ENCODE measurements around the gene SLC5A11. TPM values are rescaled to one million over a fixed set of nuclear protein-coding genes. Genes with fewer than 3 reads are reported as not detected.
"Not testable (repeated sequence)": the region's sequence is repeated elsewhere in the genome, so short reads cannot be mapped to it uniquely, and the experiment has no call there.

The SLC5A11 gene
- total RNA-seq, 1 donor from 2014 or later: 0.27 TPM

DNA sequence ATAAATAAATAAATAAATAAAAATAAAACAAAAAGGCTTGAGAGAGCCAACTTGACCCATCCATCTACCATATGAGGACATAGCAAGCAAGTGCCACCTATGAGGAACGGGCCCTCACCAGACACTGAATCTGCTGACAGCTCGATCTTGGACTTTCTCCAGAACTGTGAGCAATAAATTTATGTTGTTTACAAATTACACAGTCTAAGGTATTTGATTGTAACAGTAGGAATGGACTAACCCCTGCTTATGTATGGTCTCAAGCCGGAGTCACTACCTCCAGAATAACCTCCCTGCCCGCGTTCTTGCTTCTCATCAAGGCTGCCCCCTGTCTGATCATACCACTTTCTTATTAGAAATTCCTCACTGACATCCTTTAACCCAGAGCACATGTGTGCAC is 9.9 kb downstream of the SLC5A11 start:
- Histone ChIP-seq H3K36me3 (no peaks in the 10 kb centered on the region), H3K4me1 (peaks cover 6% of the 10 kb centered on the region), H3K27ac (no peak overlapping the region), H3K9me3 (no peaks in the 10 kb centered on the region), H3K27me3 (ENCODE audit: low read depth) (no peaks in the 10 kb centered on the region), H3K4me3 (no peak overlapping the region)
- intact Hi-C loops (cut with DNase I): no loop called here
- DNase-seq (no peak), ATAC-seq (no peak)
- TF ChIP-seq, protein P1, sequence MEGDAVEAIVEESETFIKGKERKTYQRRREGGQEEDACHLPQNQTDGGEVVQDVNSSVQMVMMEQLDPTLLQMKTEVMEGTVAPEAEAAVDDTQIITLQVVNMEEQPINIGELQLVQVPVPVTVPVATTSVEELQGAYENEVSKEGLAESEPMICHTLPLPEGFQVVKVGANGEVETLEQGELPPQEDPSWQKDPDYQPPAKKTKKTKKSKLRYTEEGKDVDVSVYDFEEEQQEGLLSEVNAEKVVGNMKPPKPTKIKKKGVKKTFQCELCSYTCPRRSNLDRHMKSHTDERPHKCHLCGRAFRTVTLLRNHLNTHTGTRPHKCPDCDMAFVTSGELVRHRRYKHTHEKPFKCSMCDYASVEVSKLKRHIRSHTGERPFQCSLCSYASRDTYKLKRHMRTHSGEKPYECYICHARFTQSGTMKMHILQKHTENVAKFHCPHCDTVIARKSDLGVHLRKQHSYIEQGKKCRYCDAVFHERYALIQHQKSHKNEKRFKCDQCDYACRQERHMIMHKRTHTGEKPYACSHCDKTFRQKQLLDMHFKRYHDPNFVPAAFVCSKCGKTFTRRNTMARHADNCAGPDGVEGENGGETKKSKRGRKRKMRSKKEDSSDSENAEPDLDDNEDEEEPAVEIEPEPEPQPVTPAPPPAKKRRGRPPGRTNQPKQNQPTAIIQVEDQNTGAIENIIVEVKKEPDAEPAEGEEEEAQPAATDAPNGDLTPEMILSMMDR (IDR thresholded peaks at IDR 0.05): no peak

DNA sequence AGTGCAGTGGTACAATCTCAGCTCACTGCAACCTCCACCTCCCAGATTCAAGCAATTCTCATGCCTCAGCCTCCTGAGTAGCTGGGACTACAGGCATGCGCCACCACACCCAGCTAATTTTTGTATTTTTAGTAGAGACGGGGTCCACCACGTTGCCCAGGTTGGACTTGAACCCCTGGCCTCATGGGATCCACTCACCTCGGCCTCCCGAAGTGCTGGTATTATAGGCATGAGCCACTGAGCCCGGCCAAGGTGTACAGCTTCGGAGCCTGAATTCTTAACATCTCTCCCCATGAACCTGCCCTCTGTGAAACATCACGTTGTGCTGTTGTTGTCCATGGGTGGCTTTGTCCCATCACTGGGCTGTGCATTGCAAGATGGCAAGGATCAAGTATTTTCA is 11.1 kb downstream of the SLC5A11 start:
- H3K4me1 ChIP-seq; DNase-seq; H3K4me3 ChIP-seq; ATAC-seq; H3K27ac ChIP-seq; intact Hi-C loops (cut with DNase I); H3K27me3 ChIP-seq (ENCODE audit: low read depth); H3K36me3 ChIP-seq; H3K9me3 ChIP-seq: not testable (repeated sequence)

DNA sequence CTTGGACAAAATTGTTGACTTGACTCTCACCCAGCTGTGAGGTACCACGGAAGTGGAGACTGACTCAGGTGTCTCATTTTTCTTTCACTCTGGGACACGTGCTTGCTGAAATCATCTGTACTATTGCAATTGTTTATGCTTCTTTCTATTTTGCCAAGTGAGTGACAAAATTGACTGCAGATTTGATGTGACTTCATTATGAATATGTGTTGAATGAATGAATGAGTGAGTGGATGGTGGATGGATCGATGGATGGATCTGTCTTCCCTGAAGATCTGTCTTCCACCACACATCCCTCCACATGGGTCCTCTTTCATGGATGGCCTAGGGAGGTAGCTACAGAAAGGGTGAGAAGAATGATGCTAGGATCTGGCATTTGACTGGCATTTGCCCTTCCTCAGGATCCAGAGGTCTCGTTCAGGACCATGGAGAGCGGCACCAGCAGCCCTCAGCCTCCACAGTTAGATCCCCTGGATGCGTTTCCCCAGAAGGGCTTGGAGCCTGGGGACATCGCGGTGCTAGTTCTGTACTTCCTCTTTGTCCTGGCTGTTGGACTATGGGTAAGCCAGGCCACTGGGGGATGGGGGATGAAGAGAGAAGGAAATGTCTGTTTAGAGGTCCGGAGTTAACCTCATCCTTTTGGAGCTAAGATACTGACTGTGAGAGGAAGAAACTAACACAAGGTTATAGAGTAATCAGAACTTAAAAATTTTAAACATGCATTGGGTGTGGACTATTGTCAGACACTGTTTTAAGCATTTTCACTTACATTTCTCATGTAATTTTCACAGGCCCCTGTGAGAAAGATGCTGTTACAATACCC is 12.7 kb downstream of the SLC5A11 start:
- Histone ChIP-seq H3K4me1 (peaks cover 6% of the 10 kb centered on the region), H3K27me3 (ENCODE audit: low read depth) (no peaks in the 10 kb centered on the region), H3K27ac (no peak overlapping the region), H3K36me3 (no peaks in the 10 kb centered on the region), H3K4me3 (no peak overlapping the region), H3K9me3 (no peaks in the 10 kb centered on the region)
- ATAC-seq: peak in 1 of 2 donors; percentile 58
- intact Hi-C loops (cut with DNase I): no loop called here
- peak; percentile 52 for DNase-seq
- TF ChIP-seq, protein P1 (IDR thresholded peaks at IDR 0.05): no peak

DNA sequence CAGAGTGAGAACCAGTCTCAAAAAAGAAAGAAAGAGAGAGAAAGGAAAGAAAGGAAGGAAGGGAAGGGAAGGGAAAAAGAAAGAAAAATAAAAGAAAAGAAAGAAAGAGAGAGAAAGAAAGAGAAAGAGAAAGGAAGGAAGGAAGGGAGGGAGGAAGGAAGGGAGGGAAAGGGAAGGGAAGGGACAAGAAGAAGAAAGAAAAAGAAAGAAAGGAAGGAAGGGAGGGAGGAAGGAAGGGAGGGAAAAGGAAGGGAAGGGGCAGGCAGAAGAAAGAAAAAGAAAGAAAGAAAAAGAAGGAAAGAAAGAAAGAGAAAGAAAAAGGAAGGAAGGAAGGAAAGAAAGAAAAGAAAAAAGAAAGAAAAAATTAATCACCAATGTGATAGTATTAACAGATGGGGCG is 15.7 kb downstream of the SLC5A11 start:
- ATAC-seq: no peak
- H3K27me3 ChIP-seq (ENCODE audit: low read depth): no peaks in the 10 kb centered on the region
- peaks cover 5% of the 10 kb centered on the region for H3K9me3 ChIP-seq
- no peaks in the 10 kb centered on the region for H3K36me3 ChIP-seq
- H3K4me3 ChIP-seq: no peak overlapping the region
- no peak for DNase-seq
- no peaks in the 10 kb centered on the region for H3K4me1 ChIP-seq
- no peak overlapping the region for H3K27ac ChIP-seq
- TF ChIP-seq, protein P1 (IDR thresholded peaks at IDR 0.05): no peak
- intact Hi-C loops (cut with DNase I): no loop called here

DNA sequence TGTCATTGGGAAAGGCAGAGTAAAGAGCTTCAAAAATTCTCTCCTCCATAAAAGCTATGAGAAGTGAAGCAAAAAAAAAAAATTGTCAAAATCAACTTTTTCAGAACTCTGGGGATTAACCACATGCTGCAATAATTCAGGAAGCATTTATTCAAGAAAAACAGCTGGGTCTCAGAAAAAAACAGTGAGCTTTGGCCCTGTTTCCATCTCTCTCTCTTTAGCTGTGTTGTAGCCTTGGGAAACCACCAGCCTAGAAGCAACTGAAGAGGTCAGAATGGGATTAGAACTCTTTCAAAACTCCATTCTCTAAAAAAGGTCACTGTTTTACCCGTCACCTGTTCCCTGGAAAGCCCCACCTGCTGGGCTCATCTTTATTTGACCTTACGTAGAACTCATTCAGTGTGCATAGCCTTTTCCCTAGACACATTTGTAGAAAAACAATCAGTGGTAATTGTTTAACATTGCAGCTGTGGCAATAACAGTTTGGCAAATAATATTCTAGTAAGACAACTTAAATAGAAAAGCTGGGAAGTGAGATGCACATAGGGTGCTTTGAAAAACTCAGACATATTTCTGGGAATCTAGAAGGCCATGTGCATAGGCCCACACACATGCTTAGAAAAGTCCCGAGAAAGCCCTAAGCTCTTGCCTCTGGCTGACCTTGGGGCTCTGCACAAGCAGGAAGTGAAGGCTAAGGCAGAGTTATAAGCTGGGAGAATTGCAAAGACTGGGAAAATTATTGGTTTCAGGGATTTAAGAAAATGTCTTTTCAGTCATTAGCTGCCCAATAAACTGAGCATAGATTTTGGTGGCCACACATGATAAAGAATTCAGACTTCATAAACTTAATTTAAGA is 18.0 kb downstream of the SLC5A11 start:
- ATAC-seq (no peak), DNase-seq (no peak)
- TF ChIP-seq, protein P1 (IDR thresholded peaks at IDR 0.05): no peak
- no peaks in the 10 kb centered on the region for H3K27me3 ChIP-seq (ENCODE audit: low read depth)
- no peaks in the 10 kb centered on the region for H3K36me3 ChIP-seq
- intact Hi-C loops (cut with DNase I): no loop called here
- no peak overlapping the region for H3K27ac ChIP-seq
- no peak overlapping the region for H3K4me3 ChIP-seq
- H3K4me1 ChIP-seq: no peaks in the 10 kb centered on the region
- peaks cover 5% of the 10 kb centered on the region for H3K9me3 ChIP-seq

DNA sequence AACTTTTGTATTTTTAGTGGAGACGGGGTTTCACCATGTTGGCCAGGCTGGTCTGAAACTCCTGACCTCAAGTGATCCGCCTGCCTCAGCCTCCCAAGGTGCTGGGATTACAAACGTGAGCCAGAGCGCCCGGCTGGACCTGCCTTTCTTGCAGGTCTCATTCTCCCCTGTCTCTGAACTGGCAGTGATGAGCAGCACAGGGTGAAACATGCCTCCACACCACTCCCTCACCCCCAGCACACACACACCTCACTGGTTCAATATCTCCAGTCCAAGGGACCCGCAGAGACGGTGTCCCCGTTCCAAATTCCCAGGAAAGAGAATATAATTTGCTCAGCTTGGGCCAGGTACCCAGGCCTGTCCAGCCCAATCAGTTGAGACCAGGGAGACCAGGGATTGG is 23.3 kb downstream of the SLC5A11 start:
- intact Hi-C loops (cut with DNase I): no loop called here
- TF ChIP-seq, protein P1 (IDR thresholded peaks at IDR 0.05): no peak

More for the DNA sequence above, 23.3 kb downstream of the SLC5A11 start:
- Histone ChIP-seq H3K27ac (no peak overlapping the region), H3K4me3 (no peak overlapping the region), H3K27me3 (ENCODE audit: low read depth) (no peaks in the 10 kb centered on the region), H3K36me3 (no peaks in the 10 kb centered on the region), H3K4me1 (no peaks in the 10 kb centered on the region), H3K9me3 (peaks cover 3% of the 10 kb centered on the region)
- ATAC-seq (no peak), DNase-seq (no peak)

Measured in lower lobe of right lung (tissue), 2 donors.